Large intestine (tissue), 3 donors: Measurements from ENCODE around the gene CDH13. TPM values are rescaled to one million over a fixed set of nuclear protein-coding genes. Genes with fewer than 3 reads are reported as not detected.

Experiments used
- DNase-seq, 2 donors: peaks; one replicate each; pipeline versions ENCODE4 v3.0.0 to v3.0.0-alpha.2; 2013
- H3K27ac ChIP-seq: one replicate; pipeline ENCODE4 v1.5.1; 2013; ENCODE audit warnings: low read length
- H3K27me3 ChIP-seq: 2 replicates; pipeline ENCODE4 v1.6.1; 2013; ENCODE audit warnings: low read length; ENCODE audit not compliant: control insufficient read depth, insufficient read depth
- H3K36me3 ChIP-seq: 2 replicates; pipeline ENCODE4 v1.6.1; 2013; ENCODE audit warnings: low read length; ENCODE audit not compliant: control insufficient read depth, insufficient read depth
- H3K4me1 ChIP-seq: one replicate; pipeline ENCODE4 v1.6.1; 2013; ENCODE audit warnings: low read length; ENCODE audit not compliant: control insufficient read depth, insufficient read depth
- H3K4me3 ChIP-seq: one replicate; pipeline ENCODE4 v1.5.1; 2013; ENCODE audit warnings: low read length
- H3K9me3 ChIP-seq: one replicate; pipeline ENCODE4 v1.6.1; 2013; ENCODE audit warnings: mild to moderate bottlenecking, low read depth, low read length, moderate library complexity; ENCODE audit not compliant: control insufficient read depth
- WGBS: methylation state at CpG from one replicate; pipeline ENCODE4 v1.1.5; 2013; ENCODE audit warnings: low lambda C conversion rate; ENCODE audit not compliant: insufficient coverage; 5-methylcytosine and 5-hydroxymethylcytosine counted together
- polyA plus RNA-seq: library from polyadenylated mRNA; unstranded; fragments of 120-200 nt; gene quantifications from one replicate; pipeline ENCODE4 v1.2.1, GENCODE V29; 2013

CDH13 gene
- polyA plus RNA-seq, 1 donor: 17.1 TPM

- no peaks in the 10 kb centered on the region for H3K9me3 ChIP-seq
- H3K27me3 ChIP-seq: no peaks in the 10 kb centered on the region
- H3K27ac ChIP-seq: no peak overlapping the region
- H3K36me3 ChIP-seq: no peaks in the 10 kb centered on the region
- WGBS: 100% methylated on average over 1 of the region's 4 CpGs
- DNase-seq: no peak
- no peak overlapping the region for H3K4me3 ChIP-seq
- no peaks in the 10 kb centered on the region for H3K4me1 ChIP-seq
Measured at GRCh38 chr16:83699817-83700216, 1073.0 kb downstream of the CDH13 start.

DNA sequence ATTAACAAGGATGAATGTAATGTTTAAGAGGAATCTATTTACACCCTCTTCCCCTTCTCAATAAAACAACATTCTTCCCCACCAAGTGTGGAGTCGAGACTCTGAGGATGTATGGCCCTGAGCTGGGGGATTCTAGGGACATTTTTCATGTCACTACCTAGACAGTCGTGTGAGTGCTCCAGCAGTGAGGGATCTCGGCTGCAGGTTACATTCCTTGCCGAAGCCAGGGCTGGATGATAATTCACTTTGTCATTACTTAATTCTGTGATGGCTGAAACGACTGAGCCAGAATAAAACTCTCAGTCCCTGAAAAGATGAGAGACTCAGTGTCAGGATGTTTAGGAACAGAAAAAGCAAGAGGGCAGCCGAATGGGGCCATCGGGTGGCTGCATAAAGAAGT is 1074.1 kb downstream of the CDH13 start:
- no peaks in the 10 kb centered on the region for H3K9me3 ChIP-seq
- no peaks in the 10 kb centered on the region for H3K27me3 ChIP-seq
- H3K36me3 ChIP-seq: no peaks in the 10 kb centered on the region
- no peak overlapping the region for H3K4me3 ChIP-seq
- no peak overlapping the region for H3K27ac ChIP-seq
- no peak for DNase-seq
- WGBS: no CpG with 5 or more reads among the region's 7 CpGs
- no peaks in the 10 kb centered on the region for H3K4me1 ChIP-seq

DNA sequence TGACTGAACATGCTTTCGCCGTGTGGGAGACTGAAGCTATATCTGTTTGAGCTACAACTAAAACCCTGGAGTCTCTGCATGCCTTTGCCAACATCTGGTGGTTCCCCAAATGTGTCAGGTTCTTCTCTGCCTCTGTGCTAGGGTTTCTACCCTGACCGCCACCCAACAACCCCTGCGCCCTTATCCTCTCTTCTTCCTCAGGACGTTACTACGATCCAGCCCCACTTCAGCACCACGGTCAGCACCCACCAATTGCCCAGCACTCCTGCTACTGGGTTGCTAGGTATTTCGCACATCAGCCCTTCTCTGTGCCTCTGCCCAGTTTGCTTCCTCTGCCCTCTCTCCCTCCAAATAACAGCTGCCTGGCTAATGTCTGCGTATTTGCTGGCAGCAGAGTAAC is 1074.7 kb downstream of the CDH13 start:
- no CpG with 5 or more reads among the region's 9 CpGs for WGBS
- H3K4me3 ChIP-seq: no peak overlapping the region
- no peaks in the 10 kb centered on the region for H3K36me3 ChIP-seq
- H3K9me3 ChIP-seq: no peaks in the 10 kb centered on the region
- DNase-seq: peak in 1 of 2 donors; percentile 18
- no peaks in the 10 kb centered on the region for H3K4me1 ChIP-seq
- no peak overlapping the region for H3K27ac ChIP-seq
- H3K27me3 ChIP-seq: no peaks in the 10 kb centered on the region

DNA sequence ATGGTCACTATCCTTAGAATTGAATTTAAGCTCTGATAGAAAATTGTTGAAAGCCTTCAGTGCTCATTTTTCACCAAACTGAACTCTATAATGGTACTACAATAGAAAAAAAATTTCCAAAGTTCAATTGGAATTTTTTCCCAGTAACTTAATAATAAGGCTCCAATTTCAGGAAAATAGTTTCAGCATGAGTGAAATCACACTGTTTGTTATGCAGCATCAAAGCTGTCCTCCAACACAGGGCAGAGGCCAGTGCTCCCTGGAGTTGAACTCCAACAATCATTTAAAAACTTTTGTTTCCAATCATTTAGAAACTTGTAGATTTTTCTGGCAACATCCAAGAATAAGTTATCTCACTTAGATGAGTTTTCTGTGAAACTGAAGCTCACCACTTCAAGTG is 1077.9 kb downstream of the CDH13 start:
- Histone ChIP-seq H3K27ac (no peak overlapping the region), H3K27me3 (no peaks in the 10 kb centered on the region), H3K4me1 (no peaks in the 10 kb centered on the region), H3K4me3 (no peak overlapping the region), H3K36me3 (no peaks in the 10 kb centered on the region), H3K9me3 (no peaks in the 10 kb centered on the region)
- DNase-seq: no peak

DNA sequence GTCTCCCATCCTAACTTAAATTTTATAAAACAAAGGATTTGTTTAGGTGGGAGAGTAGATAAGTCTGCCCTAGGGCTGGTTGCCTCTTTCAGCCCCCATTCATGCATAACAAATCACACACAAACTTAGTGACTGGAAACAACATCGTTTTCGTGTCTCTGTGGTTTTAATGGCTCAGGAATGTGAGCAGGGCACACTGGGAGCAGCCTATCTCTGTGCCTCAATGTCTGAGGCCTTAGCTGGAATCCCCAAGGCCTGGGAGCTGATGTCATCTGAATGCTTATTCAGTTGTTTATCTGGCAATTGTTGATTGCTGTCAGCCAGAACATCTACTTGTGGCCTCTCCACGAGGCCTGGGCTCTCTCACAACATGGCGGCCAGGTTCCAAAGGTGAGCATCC is 1079.1 kb downstream of the CDH13 start:
- DNase-seq: no peak

GRCh38 chr16:83706394-83706793 is 1079.6 kb downstream of the CDH13 start:
- no peaks in the 10 kb centered on the region for H3K4me1 ChIP-seq
- DNase-seq: no peak
- no peak overlapping the region for H3K4me3 ChIP-seq
- H3K9me3 ChIP-seq: no peaks in the 10 kb centered on the region
- H3K27ac ChIP-seq: no peak overlapping the region
- no peaks in the 10 kb centered on the region for H3K27me3 ChIP-seq
- no peaks in the 10 kb centered on the region for H3K36me3 ChIP-seq
- no CpG with 5 or more reads among the region's 4 CpGs for WGBS

More for the DNA sequence above, 1079.1 kb downstream of the CDH13 start:
- no peaks in the 10 kb centered on the region for H3K36me3 ChIP-seq
- WGBS: no CpG with 5 or more reads among the region's 4 CpGs
- no peaks in the 10 kb centered on the region for H3K4me1 ChIP-seq
- H3K4me3 ChIP-seq: no peak overlapping the region
- no peaks in the 10 kb centered on the region for H3K9me3 ChIP-seq
- no peaks in the 10 kb centered on the region for H3K27me3 ChIP-seq
- no peak overlapping the region for H3K27ac ChIP-seq

DNA sequence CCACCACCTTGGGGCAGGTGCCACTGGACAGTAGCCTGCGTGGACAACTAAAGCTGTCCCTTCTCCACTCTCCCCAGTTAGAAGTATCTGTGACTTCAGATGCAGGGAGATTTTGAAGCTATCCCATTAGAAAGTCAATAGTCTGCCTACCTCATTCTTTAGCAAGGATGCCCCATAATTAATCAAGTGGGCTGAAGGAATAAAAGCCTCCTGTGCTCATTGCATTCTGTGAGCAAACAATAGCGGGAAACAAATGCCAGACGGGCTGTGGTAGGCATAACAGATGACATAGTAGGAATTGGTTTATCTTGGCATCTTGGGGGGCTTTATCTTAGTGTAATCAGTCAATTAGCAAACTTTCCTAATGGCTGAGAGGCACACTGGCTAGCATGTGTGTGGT is 1084.3 kb downstream of the CDH13 start:
- 60% methylated on average over 2 of the region's 3 CpGs for WGBS
- Histone ChIP-seq H3K4me1 (no peaks in the 10 kb centered on the region), H3K27me3 (no peaks in the 10 kb centered on the region), H3K9me3 (no peaks in the 10 kb centered on the region), H3K27ac (no peak overlapping the region), H3K4me3 (no peak overlapping the region), H3K36me3 (no peaks in the 10 kb centered on the region)
- DNase-seq: no peak

DNA sequence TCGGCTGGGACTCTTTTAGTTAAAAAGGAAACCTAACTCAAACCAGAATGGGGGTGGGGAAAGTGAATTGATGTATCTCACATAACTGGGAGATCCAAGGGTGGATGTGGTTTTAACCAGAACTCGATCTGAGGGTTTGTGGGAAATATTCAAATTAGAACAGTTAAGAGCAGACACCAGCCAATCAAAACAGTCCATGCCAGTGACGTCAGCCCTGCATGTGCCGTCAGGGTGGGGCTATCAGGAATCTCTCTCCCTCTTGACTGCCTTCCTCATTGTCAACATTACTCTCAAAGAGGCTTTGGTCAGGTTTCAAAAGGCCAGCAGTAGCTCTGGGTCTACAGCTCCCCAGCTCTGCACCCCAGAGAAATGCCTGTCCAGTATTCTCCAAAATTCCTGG is 1086.8 kb downstream of the CDH13 start:
- Histone ChIP-seq H3K4me1 (no peaks in the 10 kb centered on the region), H3K4me3 (no peak overlapping the region), H3K27ac (no peak overlapping the region), H3K36me3 (no peaks in the 10 kb centered on the region), H3K9me3 (no peaks in the 10 kb centered on the region), H3K27me3 (no peaks in the 10 kb centered on the region)
- DNase-seq: no peak
- WGBS: 60% methylated on average over 1 of the region's 4 CpGs

DNA sequence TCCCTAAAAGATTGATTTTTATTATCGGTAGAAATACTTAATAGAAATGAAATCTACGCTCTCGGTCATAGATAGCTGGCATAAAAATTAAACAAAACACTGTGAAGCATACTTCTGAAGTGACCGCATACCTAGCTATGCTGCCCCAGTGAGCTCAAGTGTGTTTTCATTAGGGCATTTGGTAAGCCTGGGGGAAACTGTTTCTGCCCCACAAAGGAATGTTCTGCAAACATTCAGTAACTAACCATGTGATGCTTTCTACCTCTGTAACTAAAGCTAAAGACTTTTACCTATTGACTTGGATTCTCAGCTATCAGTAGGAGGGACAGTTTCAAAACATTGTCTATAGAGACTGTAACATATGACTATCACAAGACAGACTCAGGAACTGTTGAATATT is 1087.5 kb downstream of the CDH13 start:
- Histone ChIP-seq H3K36me3 (no peaks in the 10 kb centered on the region), H3K4me3 (no peak overlapping the region), H3K4me1 (no peaks in the 10 kb centered on the region), H3K27ac (no peak overlapping the region), H3K27me3 (no peaks in the 10 kb centered on the region), H3K9me3 (no peaks in the 10 kb centered on the region)
- no peak for DNase-seq
- 100% methylated on average over 1 of the region's 4 CpGs for WGBS

DNA sequence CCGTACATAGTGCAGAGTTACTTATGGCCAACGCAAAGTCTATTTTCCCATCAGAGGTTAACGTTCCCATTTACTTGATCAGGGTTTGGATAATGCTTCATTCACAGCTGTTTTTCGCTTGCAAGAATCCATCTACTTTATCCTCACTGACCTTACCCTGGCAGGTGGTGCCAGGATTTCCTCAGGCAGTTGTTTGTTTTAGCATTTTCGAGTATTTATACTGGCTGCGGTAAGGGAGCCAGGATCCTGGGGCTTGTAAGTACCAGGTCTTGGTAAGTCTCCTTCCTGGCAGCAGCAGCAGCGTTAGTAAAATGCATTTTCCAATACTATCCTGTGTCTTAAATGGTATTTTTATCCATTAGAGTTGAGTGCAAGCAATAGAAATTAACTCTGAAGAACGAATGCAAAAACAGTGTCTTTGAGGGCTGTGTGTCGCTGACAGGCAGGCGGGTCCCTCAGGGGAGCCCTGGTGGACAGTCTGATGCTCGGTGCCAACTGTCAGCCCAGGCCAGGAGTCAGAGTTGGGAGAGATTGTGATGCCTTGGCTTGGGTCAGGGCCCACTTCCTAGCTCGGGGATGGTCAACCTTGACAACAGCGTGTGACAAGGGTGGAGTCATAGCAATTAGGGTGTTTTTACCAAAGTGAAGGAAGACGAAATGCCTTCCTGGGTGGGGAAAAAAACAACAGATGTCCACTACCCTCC is 1088.6 kb downstream of the CDH13 start:
- H3K27me3 ChIP-seq: no peaks in the 10 kb centered on the region
- H3K36me3 ChIP-seq: no peaks in the 10 kb centered on the region
- no peak for DNase-seq
- no peak overlapping the region for H3K27ac ChIP-seq
- no peak overlapping the region for H3K4me3 ChIP-seq
- H3K9me3 ChIP-seq: no peaks in the 10 kb centered on the region
- 40% methylated on average over 1 of the region's 14 CpGs for WGBS
- no peaks in the 10 kb centered on the region for H3K4me1 ChIP-seq

DNA sequence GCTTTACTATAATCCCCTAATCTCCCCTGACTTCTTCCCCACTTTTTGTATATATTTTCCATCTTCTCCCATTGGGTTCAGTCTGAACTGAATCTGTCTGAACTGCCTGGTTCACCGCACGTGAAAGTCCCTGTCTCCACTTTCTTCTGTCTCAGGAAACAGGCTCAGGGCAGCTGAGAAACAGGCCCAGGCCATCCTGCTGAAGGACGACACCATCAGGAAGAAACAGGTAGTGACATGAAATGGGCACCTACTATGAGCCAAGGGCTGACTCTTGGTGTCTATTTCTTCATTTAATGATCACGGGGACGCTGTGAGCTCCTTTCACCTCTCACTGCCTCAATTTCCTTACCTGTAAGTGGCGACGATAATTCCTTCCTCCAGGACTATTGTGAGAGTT is 1090.5 kb downstream of the CDH13 start:
- no peak for DNase-seq
- 84% methylated on average over 4 of the region's 7 CpGs for WGBS

More for the DNA sequence above, 1090.5 kb downstream of the CDH13 start:
- Histone ChIP-seq H3K36me3 (no peaks in the 10 kb centered on the region), H3K4me1 (no peaks in the 10 kb centered on the region), H3K27me3 (no peaks in the 10 kb centered on the region), H3K9me3 (no peaks in the 10 kb centered on the region), H3K4me3 (no peak overlapping the region), H3K27ac (no peak overlapping the region)
